GM12864 (cell line): ENCODE measurements around the gene CA10.
A peak's percentile ranks its signal among the peaks of the same experiment; 100 is the strongest.

ENCODE experiments used
- DNase-seq: peaks from one replicate; pipeline ENCODE4 v3.0.0-alpha.2; 2011; ENCODE audit warnings: low read depth
- H3K4me3 ChIP-seq: 2 replicates; pipeline ENCODE4 v1.5.1; 2011; ENCODE audit warnings: mild to moderate bottlenecking, low read depth, low read length, control low read depth
- TF ChIP-seq, protein P1 (sequence below): IDR thresholded peaks from 2 replicates; pipeline ENCODE4 v1.5.1; 2011; ENCODE audit warnings: low read depth, mild to moderate bottlenecking, moderate library complexity, low read length, control low read depth, inconsistent platforms; ENCODE audit errors: missing control alignments

CA10 gene

DNA sequence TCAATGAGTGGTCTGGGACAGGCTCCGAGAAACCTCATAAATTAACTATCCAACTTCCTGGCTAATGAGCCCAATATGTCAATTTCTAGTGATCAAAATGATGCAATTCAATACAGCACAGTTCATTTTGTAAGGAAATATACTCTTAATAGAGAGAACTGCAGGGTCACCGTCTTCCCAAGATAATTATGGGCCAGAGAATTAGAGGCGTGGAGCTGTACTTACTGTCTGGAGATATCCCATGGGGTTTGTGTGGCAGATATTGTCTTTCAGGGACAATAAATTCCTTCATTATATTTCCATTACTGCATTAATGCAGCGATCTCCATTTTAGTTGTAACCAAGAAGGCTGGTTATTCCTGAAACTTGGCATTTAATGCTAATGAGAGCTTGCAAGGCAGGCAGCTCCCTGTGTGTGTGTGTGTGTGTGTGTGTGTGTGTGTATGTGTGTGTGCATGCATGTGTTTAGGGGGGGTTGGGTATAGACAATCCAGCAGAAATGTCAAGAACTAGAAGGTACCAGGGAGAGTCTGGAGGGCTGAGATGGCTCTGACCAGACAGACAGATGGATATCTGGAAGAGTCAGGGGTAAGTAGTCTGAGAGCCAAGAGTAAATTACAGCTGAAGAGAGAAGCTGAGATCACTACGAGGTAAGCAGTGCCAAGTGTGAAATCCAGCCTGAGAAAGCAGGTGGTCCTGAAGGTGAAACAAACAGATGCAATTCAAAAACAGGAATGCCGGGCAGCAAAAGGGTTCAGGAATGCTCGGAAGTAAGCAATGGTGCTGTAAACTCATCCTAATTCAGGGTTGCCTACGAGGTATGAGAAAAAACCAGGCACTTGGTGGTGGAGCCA is 393.0 kb downstream of the CA10 start:
- no peak overlapping the region for H3K4me3 ChIP-seq
- TF ChIP-seq, protein P1, sequence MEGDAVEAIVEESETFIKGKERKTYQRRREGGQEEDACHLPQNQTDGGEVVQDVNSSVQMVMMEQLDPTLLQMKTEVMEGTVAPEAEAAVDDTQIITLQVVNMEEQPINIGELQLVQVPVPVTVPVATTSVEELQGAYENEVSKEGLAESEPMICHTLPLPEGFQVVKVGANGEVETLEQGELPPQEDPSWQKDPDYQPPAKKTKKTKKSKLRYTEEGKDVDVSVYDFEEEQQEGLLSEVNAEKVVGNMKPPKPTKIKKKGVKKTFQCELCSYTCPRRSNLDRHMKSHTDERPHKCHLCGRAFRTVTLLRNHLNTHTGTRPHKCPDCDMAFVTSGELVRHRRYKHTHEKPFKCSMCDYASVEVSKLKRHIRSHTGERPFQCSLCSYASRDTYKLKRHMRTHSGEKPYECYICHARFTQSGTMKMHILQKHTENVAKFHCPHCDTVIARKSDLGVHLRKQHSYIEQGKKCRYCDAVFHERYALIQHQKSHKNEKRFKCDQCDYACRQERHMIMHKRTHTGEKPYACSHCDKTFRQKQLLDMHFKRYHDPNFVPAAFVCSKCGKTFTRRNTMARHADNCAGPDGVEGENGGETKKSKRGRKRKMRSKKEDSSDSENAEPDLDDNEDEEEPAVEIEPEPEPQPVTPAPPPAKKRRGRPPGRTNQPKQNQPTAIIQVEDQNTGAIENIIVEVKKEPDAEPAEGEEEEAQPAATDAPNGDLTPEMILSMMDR, result no peak
- no peak for DNase-seq

DNA sequence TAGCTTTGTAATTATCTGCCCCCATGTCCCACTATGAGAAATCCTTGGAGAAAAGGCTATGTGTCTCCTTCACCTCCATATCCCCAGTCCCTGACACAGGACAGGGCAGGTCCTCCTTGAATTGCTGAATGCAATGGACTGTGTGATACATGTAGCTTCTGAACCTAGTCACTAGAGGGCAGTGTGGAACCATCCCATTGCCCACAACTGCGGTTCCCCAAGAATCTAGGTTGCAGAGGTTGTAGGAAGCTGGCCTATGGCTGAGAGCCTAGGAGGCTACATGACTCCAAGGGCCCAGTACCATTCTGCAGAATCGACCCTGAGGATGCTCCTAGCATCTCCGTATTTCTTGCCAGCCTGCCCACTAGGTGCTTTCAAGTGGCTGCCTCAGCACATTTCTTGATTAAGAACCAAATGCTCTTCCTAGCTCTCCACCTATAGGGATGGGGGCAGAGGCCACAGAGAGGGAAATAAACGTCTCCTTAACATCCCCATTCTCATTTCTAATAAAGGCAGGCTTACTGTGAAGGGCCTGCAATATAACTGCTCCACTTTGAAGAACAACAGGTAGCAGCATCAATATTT is 394.0 kb downstream of the CA10 start:
- TF ChIP-seq, protein P1, result peak; percentile 88
- H3K4me3 ChIP-seq, result no peak overlapping the region
- peak; percentile 24 for DNase-seq

GRCh38 chr17:51763058-51763457 is 395.5 kb downstream of the CA10 start:
- no peak overlapping the region for H3K4me3 ChIP-seq
- TF ChIP-seq, protein P1, result no peak
- DNase-seq, result no peak

DNA sequence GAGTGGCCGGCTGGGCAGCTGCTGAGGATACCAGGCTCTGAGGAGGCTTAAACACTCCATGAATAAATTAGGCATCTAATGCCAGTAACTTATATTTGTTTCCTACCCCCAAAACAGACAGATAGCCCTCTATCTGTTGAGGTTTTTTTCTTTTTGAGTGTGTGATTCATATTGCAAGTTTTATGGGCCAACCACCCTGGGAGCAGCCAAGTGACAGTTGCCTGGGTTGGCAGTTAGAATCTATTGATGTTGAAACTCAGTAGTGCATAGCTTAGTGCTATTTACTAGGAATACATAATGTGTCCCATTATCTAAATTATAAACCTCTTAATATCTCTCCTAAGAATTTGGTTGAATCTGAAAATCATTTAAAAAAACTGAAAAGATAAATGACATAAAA is 397.4 kb downstream of the CA10 start:
- DNase-seq, result no peak
- no peak overlapping the region for H3K4me3 ChIP-seq
- TF ChIP-seq, protein P1, result no peak

- no peak for DNase-seq
- no peak overlapping the region for H3K4me3 ChIP-seq
Measured at GRCh38 chr17:51759260-51759659, 399.3 kb downstream of the CA10 start.

GRCh38 chr17:51751072-51751471 is 407.4 kb downstream of the CA10 start:
- no peak overlapping the region for H3K4me3 ChIP-seq
- TF ChIP-seq, protein P1, result no peak
- no peak for DNase-seq

More at GRCh38 chr17:51759260-51759659, 399.3 kb downstream of the CA10 start:
- TF ChIP-seq, protein P1, result no peak
